GM12878 (cell line): ENCODE results near the gene ADIG. TPM values are rescaled to one million over a fixed set of nuclear protein-coding genes. Genes with fewer than 3 reads are reported as not detected.

Experiments used
- ATAC-seq: fragments of 200-7000 bp; cut with Tn5 transposase; 3 replicates; pipeline ENCODE4 v1.9.1; 2020; ENCODE audit warnings: mild to moderate bottlenecking, moderate library complexity
- BruUV-seq: library from RNA; stranded (reverse); fragments of 400-500 nt; replicated peaks from 2 replicates; lab custom pipeline; 2021; lab: Mats Ljungman, UMichigan
- CTCF ChIA-PET: fragments of 300-600 bp; sonication (Branson Sonifier 250); formaldehyde crosslinking; extraction: SDS; loops from one replicate; lab custom pipeline; 2021; ENCODE audit warnings: inconsistent platforms; lab: Yijun Ruan, JAX
- POLR2A ChIA-PET: fragments of 350-600 bp; formaldehyde crosslinking; extraction: SDS; loops from one replicate; lab custom pipeline; 2021; ENCODE audit warnings: inconsistent platforms; lab: Charles Lee
- RAD21 ChIA-PET: fragments of 300-600 bp; sonication (Branson Sonifier 250); formaldehyde crosslinking; loops from one replicate; lab custom pipeline; 2023; ENCODE audit warnings: antibody characterized with exemption; ENCODE audit not compliant: unreplicated experiment; lab: Charles Lee
- SMC1A ChIA-PET: fragments of 300-600 bp; sonication (Branson Sonifier 250); formaldehyde crosslinking; loops from one replicate; lab custom pipeline; 2023; ENCODE audit not compliant: unreplicated experiment, uncharacterized antibody; lab: Charles Lee
- DNase-seq: peaks from one replicate; pipeline ENCODE4 v3.0.0-alpha.2; 2011; ENCODE audit warnings: low read depth, low spot score
- FAIRE-seq: peaks from 3 replicates; lab custom pipeline; 2011; peaks lifted over from hg19 to GRCh38; lab: Jason Lieb, UNC
- H2AFZ ChIP-seq: 2 replicates; pipeline ENCODE4 v1.6.0; 2011; ENCODE audit warnings: low read depth, low read length, control low read depth; ENCODE audit not compliant: control insufficient read depth
- H3K27ac ChIP-seq: 2 replicates; pipeline ENCODE4 v1.5.1; 2011; ENCODE audit warnings: control low read depth; ENCODE audit not compliant: control insufficient read depth, insufficient read depth
- H3K27me3 ChIP-seq, 2 experiments: replicated peaks in 1 of 2; 2 replicates each; pipeline versions ENCODE4 v1.6.0 to v1.6.1; 2011; ENCODE audit warnings: low read length in 1 of 2; ENCODE audit not compliant: control insufficient read depth in 2 of 2, insufficient read depth in 2 of 2
- H3K36me3 ChIP-seq, 2 experiments: 2 replicates each; pipeline ENCODE4 v1.5.1; 2011; ENCODE audit warnings: low read length in 1 of 2; ENCODE audit not compliant: control insufficient read depth in 2 of 2, insufficient read depth in 2 of 2
- H3K4me1 ChIP-seq: 2 replicates; pipeline ENCODE4 v1.6.1; 2011; ENCODE audit warnings: mild to moderate bottlenecking, low read length, moderate library complexity, mixed read lengths; ENCODE audit not compliant: control insufficient read depth, insufficient read depth
- H3K4me2 ChIP-seq: 2 replicates; pipeline ENCODE4 v1.6.0; 2011; ENCODE audit warnings: control low read depth; ENCODE audit not compliant: control insufficient read depth, insufficient read depth
- H3K4me3 ChIP-seq: fragments of 200-600 bp; sonication (generic); 2 replicates; pipeline ENCODE4 v1.5.1; 2016
- H3K79me2 ChIP-seq: 2 replicates; pipeline ENCODE4 v1.6.0; 2011; ENCODE audit warnings: low read length; ENCODE audit not compliant: control insufficient read depth, insufficient read depth
- H3K9ac ChIP-seq: 2 replicates; pipeline ENCODE4 v1.8.0; 2011; ENCODE audit warnings: low read length, control low read depth, mixed read lengths; ENCODE audit not compliant: control insufficient read depth, insufficient read depth
- H3K9me3 ChIP-seq: replicated peaks from 3 replicates; pipeline ENCODE4 v1.5.1; 2011; ENCODE audit warnings: mild to moderate bottlenecking, low read length; ENCODE audit not compliant: control insufficient read depth, insufficient read depth
- H4K20me1 ChIP-seq: 2 replicates; pipeline ENCODE4 v1.6.0; 2011; ENCODE audit not compliant: control insufficient read depth, insufficient read depth
- BACH1 ChIP-seq: fragments of 450-650 bp; IDR thresholded peaks from 2 replicates; pipeline ENCODE4 v1.6.1; 2017; ENCODE audit warnings: mild to moderate bottlenecking, borderline replicate concordance
- CBX3 ChIP-seq: fragments of 200-600 bp; sonication (generic); IDR thresholded peaks from 2 replicates; pipeline ENCODE4 v1.6.1; 2016; ENCODE audit warnings: low read depth, borderline replicate concordance
- CREB1 ChIP-seq: IDR thresholded peaks from 2 replicates; pipeline ENCODE4 v1.6.1; 2012; ENCODE audit warnings: low read depth, mild to moderate bottlenecking, inconsistent platforms
- E4F1 ChIP-seq: fragments of 450-650 bp; IDR thresholded peaks from 2 replicates; pipeline ENCODE4 v1.6.1; 2018; ENCODE audit warnings: borderline replicate concordance, mild to moderate bottlenecking; ENCODE audit not compliant: partially characterized antibody
- FOXM1 ChIP-seq: IDR thresholded peaks from 2 replicates; pipeline ENCODE4 v1.6.1; 2012; ENCODE audit warnings: low read depth, mild to moderate bottlenecking, inconsistent platforms, low read length, moderate library complexity
- HDGF ChIP-seq: fragments of 450-650 bp; IDR thresholded peaks from 2 replicates; pipeline ENCODE4 v1.6.1; 2016; ENCODE audit warnings: antibody characterized with exemption
- LARP7 ChIP-seq: fragments of 450-650 bp; IDR thresholded peaks from 2 replicates; pipeline ENCODE4 v1.6.1; 2017; ENCODE audit warnings: mild to moderate bottlenecking
- NRF1 ChIP-seq: conservative IDR thresholded peaks from 2 replicates; pipeline ENCODE4 v1.6.1; 2011; ENCODE audit warnings: mild to moderate bottlenecking, low read depth, low read length, improper control_type of control experiment
- SKIL ChIP-seq: fragments of 450-650 bp; IDR thresholded peaks from 2 replicates; pipeline ENCODE4 v1.6.1; 2017; ENCODE audit warnings: mild to moderate bottlenecking, low read depth, inconsistent platforms; ENCODE audit not compliant: poor library complexity, severe bottlenecking
- TARDBP ChIP-seq: IDR thresholded peaks from 2 replicates; pipeline ENCODE4 v1.6.1; 2016; ENCODE audit warnings: borderline replicate concordance
- ZSCAN29 ChIP-seq: fragments of 450-650 bp; IDR thresholded peaks from 2 replicates; pipeline ENCODE4 v1.6.1; 2017; ENCODE audit warnings: mild to moderate bottlenecking, moderate library complexity
- ZZZ3 ChIP-seq: IDR thresholded peaks from 2 replicates; pipeline ENCODE4 v1.6.1; 2011; ENCODE audit warnings: low read depth; ENCODE audit not compliant: control insufficient read depth, insufficient read length
- WGBS: methylation state at CpG from one replicate; pipeline ENCODE4 v1.1.6; 2016; ENCODE audit warnings: low lambda C conversion rate; ENCODE audit not compliant: insufficient replicate concordance, insufficient coverage; ENCODE audit errors: missing lambda C conversion rate; 5-methylcytosine and 5-hydroxymethylcytosine counted together
- in situ Hi-C: fragments of 300-500 bp; cut with MboI; formaldehyde crosslinking; loops from 9 replicates; pipeline ENCODE4 v1.14.3; 2018; ENCODE audit warnings: mixed read lengths
- intact Hi-C: fragments of 100-400 bp; cut with micrococcal nuclease; formaldehyde crosslinking; loops from one replicate; pipeline ENCODE4 v1.14.2; 2022; ENCODE audit not compliant: unreplicated experiment
- polyA plus RNA-seq, 11 experiments: library from polyadenylated mRNA; depleted of rRNA in 4 of 11; unstranded in 6 of 11; stranded (reverse) in 5 of 11; fragments of >200 nt; fragmentation: Nextera tagmentation in 4 of 11; fragmentation: Illumina TruSeq in 1 of 11; extraction: Ambion mirVana in 4 of 11; extraction: Trizol in 1 of 11; gene quantifications; 1 replicate in 1 of 11; 2 replicates in 10 of 11; pipeline versions ENCODE4 v1.2.1 to v1.2.3, GENCODE V29; 2011 to 2016; ENCODE audit warnings: inconsistent platforms in 2 of 11, missing spikeins in 2 of 11, low read depth in 1 of 11
- total RNA-seq, 4 experiments: library from RNA; depleted of rRNA in 3 of 4; stranded (reverse); fragments of >200 nt in 3 of 4; fragmentation: Illumina TruSeq in 1 of 4; extraction: Trizol in 1 of 4; gene quantifications; 2 replicates each; pipeline versions ENCODE4 v1.2.1 to v1.2.3, GENCODE V29; 2013 to 2021

The ADIG gene
- total and polyA plus RNA-seq, 10 of the 15 experiments (the other 5 are each of a cell fraction or from before 2014, with no cell fraction given), result not detected

- Histone ChIP-seq H3K9ac (no peak overlapping the region), H3K36me3 (no peaks in the 10 kb centered on the region), H3K9me3 (no peaks in the 10 kb centered on the region), H2AFZ (no peak overlapping the region), H3K27me3 (no peaks in the 10 kb centered on the region), H3K27ac (no peak overlapping the region), H3K4me3 (no peak overlapping the region), H3K79me2 (no peaks in the 10 kb centered on the region), H3K4me1 (no peaks in the 10 kb centered on the region), H4K20me1 (no peaks in the 10 kb centered on the region), H3K4me2 (no peak overlapping the region)
- no TSS peak for BruUV-seq
- in situ Hi-C loops (no loop called here), intact Hi-C loops (no loop called here)
- ChIA-PET POLR2A (no interaction called here), CTCF (no interaction called here), SMC1A (no interaction called here), RAD21 (no interaction called here)
- no peak for TF ChIP-seq NRF1
- TF ChIP-seq FOXM1, result no peak
- TF ChIP-seq BACH1, result no peak
- no peak for TF ChIP-seq ZZZ3
- no peak for TF ChIP-seq ZSCAN29
- TF ChIP-seq SKIL, result no peak
- TF ChIP-seq LARP7, result no peak
- TF ChIP-seq CREB1, result no peak
- no peak for TF ChIP-seq TARDBP
- no peak for TF ChIP-seq HDGF
- no peak for TF ChIP-seq CBX3
- TF ChIP-seq E4F1, result no peak
- WGBS, result 29% methylated on average over 4 of the region's 4 CpGs
- no peak for FAIRE-seq
- ATAC-seq, result no peak
- no peak for DNase-seq
These were observed 42.1 kb downstream of the ADIG start for GRCh38 chr20:38623061-38623460.
